ENCODE data around the gene CAPN10. TPM values are rescaled to one million over a fixed set of nuclear protein-coding genes. Genes with fewer than 3 reads are reported as not detected.

The CAPN10 gene
- total and polyA plus RNA-seq, 5 donors = 21.2 to 44.3 (median 36.9) TPM

DNA sequence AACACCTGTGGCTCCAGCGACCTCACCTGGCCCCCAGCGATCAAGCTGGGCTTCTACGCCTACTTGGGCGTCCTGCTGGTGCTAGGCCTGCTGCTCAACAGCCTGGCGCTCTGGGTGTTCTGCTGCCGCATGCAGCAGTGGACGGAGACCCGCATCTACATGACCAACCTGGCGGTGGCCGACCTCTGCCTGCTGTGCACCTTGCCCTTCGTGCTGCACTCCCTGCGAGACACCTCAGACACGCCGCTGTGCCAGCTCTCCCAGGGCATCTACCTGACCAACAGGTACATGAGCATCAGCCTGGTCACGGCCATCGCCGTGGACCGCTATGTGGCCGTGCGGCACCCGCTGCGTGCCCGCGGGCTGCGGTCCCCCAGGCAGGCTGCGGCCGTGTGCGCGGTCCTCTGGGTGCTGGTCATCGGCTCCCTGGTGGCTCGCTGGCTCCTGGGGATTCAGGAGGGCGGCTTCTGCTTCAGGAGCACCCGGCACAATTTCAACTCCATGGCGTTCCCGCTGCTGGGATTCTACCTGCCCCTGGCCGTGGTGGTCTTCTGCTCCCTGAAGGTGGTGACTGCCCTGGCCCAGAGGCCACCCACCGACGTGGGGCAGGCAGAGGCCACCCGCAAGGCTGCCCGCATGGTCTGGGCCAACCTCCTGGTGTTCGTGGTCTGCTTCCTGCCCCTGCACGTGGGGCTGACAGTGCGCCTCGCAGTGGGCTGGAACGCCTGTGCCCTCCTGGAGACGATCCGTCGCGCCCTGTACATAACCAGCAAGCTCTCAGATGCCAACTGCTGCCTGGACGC lies 43.6 kb downstream of the CAPN10 start:
- 93% methylated on average over 50 of the region's 50 CpGs for WGBS

DNA sequence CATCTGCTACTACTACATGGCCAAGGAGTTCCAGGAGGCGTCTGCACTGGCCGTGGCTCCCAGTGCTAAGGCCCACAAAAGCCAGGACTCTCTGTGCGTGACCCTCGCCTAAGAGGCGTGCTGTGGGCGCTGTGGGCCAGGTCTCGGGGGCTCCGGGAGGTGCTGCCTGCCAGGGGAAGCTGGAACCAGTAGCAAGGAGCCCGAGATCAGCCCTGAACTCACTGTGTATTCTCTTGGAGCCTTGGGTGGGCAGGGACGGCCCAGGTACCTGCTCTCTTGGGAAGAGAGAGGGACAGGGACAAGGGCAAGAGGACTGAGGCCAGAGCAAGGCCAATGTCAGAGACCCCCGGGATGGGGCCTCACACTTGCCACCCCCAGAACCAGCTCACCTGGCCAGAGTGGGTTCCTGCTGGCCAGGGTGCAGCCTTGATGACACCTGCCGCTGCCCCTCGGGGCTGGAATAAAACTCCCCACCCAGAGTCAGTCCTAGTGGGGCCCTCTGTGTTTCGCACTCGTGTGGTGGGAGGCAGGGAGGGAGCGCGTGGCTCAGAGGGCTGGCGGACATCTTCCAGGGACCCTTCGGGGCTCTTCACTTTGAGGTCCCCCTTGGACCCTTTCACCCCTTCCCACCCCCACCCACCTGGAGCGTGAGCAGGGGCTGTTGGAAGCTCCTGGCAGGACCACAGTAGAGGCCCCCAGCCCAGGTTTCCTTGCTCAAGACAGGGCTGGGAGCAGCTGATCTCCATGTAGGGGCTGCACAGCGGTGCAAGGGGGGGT lies 44.4 kb downstream of the CAPN10 start:
- Histone ChIP-seq H3K4me1 (ENCODE audit: control insufficient read depth, insufficient read depth, low read length) (no peaks in the 10 kb centered on the region), H3K27me3 (ENCODE audit: control insufficient read depth, insufficient read depth) (no peaks in the 10 kb centered on the region), H3K9me3 (ENCODE audit: control insufficient read depth, low read length) (no peaks in the 10 kb centered on the region), H3K4me3 (ENCODE audit: low read length) (no peak overlapping the region), H3K27ac (ENCODE audit: low read length) (no peak overlapping the region)
- intact Hi-C loops (cut with DNase I) = no loop called here
- DNase-seq = peak in 1 of 3 donors; percentile 37
- no peak for ATAC-seq
- 93% methylated on average over 21 of the region's 21 CpGs for WGBS

More for the DNA sequence above, 43.6 kb downstream of the CAPN10 start:
- Histone ChIP-seq H3K27ac (ENCODE audit: low read length) (no peak overlapping the region), H3K4me3 (ENCODE audit: low read length) (no peak overlapping the region), H3K9me3 (ENCODE audit: control insufficient read depth, low read length) (no peaks in the 10 kb centered on the region), H3K4me1 (ENCODE audit: control insufficient read depth, insufficient read depth, low read length) (no peaks in the 10 kb centered on the region), H3K27me3 (ENCODE audit: control insufficient read depth, insufficient read depth) (no peaks in the 10 kb centered on the region)
- ATAC-seq = no peak
- intact Hi-C loops (cut with DNase I) = no loop called here
- DNase-seq = peak in 1 of 3 donors; percentile 30

DNA sequence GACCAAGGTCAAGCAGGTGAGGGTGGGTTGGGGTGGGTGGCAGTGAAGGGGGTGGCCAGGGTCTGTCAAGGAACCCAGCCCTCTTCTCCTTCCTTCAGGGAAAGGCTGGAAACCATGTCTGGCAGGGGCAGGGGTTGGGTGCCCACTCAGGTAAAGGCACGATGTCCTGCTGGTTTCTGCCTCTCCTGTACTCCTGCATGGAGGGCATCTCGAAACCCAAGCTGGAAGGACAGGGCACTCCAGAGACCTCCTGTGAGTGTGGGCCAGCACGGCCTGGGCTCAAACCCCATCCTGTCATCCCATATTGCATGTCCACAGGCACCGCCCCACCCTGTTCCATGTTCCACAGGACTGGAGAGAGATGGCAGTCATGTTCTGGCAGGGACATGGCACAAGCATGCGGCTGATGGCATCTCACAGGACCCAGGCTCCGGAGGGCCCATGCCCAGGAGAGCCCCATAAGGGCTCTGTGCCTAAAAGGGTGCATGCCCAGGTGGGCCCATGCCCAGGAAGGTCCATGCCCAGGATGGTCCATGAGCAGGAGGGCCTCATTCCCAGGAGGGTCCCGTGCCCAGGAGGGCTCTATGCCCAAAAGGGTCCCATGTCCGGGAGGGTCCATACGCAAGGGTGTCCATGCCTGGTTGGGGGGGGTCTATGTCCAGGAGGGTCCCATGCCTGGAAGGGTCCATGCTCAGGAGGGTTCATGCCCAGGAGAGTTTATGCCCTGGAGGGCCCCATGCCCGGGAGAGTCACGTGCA lies 45.2 kb downstream of the CAPN10 start:
- intact Hi-C loops (cut with DNase I) = no loop called here
- Histone ChIP-seq H3K27ac (ENCODE audit: low read length) (no peak overlapping the region), H3K27me3 (ENCODE audit: control insufficient read depth, insufficient read depth) (no peaks in the 10 kb centered on the region), H3K4me1 (ENCODE audit: control insufficient read depth, insufficient read depth, low read length) (no peaks in the 10 kb centered on the region), H3K9me3 (ENCODE audit: control insufficient read depth, low read length) (no peaks in the 10 kb centered on the region), H3K4me3 (ENCODE audit: low read length) (no peak overlapping the region)
- DNase-seq = peak in 1 of 3 donors; percentile 14
- peak in 1 of 2 donors; percentile 5 for ATAC-seq
- 83% methylated on average over 11 of the region's 11 CpGs for WGBS

DNA sequence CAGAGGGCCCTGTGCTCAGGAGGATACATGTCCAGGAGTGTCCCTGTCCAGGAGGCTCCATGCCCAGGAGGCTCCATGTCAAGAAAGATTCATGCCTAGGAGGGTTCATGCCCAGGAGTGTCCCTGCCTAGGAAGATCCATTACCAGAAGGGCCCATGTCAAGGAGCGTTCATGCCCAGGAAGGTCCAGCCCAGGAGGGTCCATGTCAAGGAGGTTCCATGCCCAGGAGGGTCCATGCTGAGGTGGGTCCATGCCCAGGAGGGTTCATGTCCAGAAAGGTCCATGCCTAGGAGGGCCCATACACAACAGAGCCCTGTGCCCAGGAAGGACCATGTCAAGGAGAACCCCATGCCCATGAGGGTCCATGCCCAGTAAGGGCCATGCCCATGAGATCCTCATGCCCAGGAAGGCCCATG lies 45.8 kb downstream of the CAPN10 start:
- H3K27ac ChIP-seq (ENCODE audit: low read length) = no peak overlapping the region
- DNase-seq (no peak), ATAC-seq (no peak)
- intact Hi-C loops (cut with DNase I) = no loop called here
- no peaks in the 10 kb centered on the region for H3K9me3 ChIP-seq (ENCODE audit: control insufficient read depth, low read length)
- 93% methylated on average over 1 of the region's 1 CpG for WGBS
- no peaks in the 10 kb centered on the region for H3K27me3 ChIP-seq (ENCODE audit: control insufficient read depth, insufficient read depth)
- H3K4me1 ChIP-seq (ENCODE audit: control insufficient read depth, insufficient read depth, low read length) = no peaks in the 10 kb centered on the region
- no peak overlapping the region for H3K4me3 ChIP-seq (ENCODE audit: low read length)

DNA sequence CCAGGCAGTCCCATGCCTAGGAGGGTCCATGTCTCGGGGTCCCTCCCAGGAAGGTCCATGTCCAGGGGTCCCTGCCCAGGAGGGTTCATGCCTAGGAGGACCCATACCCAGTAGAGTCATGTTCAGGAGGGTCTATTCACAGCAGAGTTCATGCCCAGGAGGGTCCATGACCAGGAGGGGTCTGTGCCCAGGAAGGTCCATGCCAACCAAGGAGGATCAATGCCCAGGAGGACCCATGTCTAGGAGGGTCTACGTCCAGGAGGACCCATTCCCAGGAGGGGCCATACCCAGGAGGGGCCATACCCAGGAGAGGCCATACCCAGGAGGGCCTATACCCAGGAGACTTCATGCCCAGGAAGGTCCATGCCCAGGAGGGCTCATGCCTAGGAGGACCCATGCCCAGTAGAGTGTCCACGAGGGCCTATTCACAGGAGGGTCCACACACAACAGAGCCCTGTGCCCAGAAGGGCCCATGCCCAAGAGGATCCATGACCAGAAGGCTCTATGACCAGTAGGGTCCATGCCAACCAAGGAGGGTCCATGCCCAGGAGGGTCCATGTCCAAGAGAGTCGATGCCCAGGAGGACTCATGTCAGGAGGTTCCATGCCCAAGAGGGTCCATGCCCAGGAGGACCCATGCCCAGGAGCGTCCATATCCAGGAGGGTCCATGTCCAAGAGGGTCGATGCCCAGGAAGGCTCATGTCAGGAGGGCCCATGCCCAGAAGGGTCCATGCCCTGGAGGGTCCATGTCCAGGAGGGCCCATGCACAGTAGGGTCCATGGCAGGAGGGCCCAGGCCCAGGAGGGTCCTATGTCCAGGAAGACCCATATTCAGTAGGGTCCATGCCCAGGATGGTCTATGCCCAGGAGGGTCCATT lies 48.8 kb downstream of the CAPN10 start:
- DNase-seq = no peak
- Histone ChIP-seq H3K9me3 (ENCODE audit: control insufficient read depth, low read length) (no peaks in the 10 kb centered on the region), H3K27ac (ENCODE audit: low read length) (no peak overlapping the region), H3K4me1 (ENCODE audit: control insufficient read depth, insufficient read depth, low read length) (no peaks in the 10 kb centered on the region), H3K4me3 (ENCODE audit: low read length) (no peak overlapping the region), H3K27me3 (ENCODE audit: control insufficient read depth, insufficient read depth) (no peaks in the 10 kb centered on the region)
- 76% methylated on average over 6 of the region's 6 CpGs for WGBS
- ATAC-seq = peak in 1 of 2 donors; percentile 8
- intact Hi-C loops (cut with DNase I) = no loop called here

DNA sequence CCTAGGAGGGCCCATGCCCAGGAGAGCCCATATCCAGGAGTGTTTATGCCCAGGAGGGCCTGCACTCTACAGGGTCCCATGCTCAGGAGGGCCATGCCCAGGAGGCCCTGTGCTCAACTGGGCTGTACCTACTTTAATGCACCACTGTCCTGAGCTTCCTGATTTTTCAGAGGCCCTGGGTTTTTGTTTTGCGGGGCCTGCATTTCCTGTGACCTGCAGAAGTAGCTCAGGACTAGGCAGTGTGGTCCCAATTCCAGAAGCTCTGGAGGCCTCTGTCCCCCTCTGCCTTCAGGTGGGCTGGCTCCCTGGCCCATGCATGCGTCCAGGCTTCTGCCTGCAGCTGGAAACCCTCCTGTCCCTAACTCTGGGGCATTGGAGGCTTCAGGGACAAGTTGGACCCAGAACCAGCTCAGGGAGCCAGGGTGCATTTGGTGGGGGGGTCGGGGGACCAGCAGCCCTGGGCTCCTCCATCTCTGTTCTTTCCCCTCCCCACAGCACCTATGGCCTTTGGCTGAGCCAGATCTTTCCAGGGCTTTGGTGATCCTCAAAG lies 49.5 kb downstream of the CAPN10 start:
- Histone ChIP-seq H3K27me3 (ENCODE audit: control insufficient read depth, insufficient read depth) (no peaks in the 10 kb centered on the region), H3K4me3 (ENCODE audit: low read length) (no peak overlapping the region), H3K4me1 (ENCODE audit: control insufficient read depth, insufficient read depth, low read length) (no peaks in the 10 kb centered on the region), H3K9me3 (ENCODE audit: control insufficient read depth, low read length) (no peaks in the 10 kb centered on the region), H3K27ac (ENCODE audit: low read length) (no peak overlapping the region)
- ATAC-seq (no peak), DNase-seq (peak in 1 of 3 donors; percentile 37)
- WGBS = 67% methylated on average over 3 of the region's 3 CpGs
- intact Hi-C loops (cut with DNase I) = no loop called here

DNA sequence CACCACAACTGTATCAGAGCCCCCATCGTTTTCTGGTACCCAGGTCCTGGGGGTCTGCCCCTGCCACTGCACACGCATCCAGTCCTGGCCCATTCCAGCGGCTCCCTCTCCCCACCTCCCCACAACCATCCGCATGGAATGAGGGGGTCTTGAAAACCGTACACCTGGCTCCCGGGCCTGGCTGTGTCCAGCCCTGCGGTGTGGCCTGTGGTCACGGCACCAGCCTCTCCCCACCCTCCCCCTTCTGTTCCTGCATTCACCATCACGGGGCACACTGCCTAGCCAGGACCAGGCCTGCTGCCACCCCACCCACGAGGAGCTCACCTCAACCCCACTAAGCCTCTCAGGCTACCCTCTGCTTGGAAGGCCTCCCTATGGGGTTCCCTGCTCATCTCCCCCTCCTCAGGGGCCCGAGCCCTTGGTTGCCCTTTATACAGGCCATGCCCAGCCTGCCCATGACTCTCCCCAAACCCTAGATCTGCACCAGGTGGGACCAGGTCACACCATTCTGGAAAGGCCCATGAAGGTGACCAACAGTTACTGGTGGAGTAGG lies 50.1 kb downstream of the CAPN10 start:
- intact Hi-C loops (cut with DNase I) = no loop called here
- no peak overlapping the region for H3K4me3 ChIP-seq (ENCODE audit: low read length)
- H3K27ac ChIP-seq (ENCODE audit: low read length) = no peak overlapping the region
- H3K9me3 ChIP-seq (ENCODE audit: control insufficient read depth, low read length) = no peaks in the 10 kb centered on the region
- ATAC-seq (no peak), DNase-seq (peak in 1 of 3 donors; percentile 40)
- H3K4me1 ChIP-seq (ENCODE audit: control insufficient read depth, insufficient read depth, low read length) = no peaks in the 10 kb centered on the region
- WGBS = 78% methylated on average over 11 of the region's 11 CpGs
- no peaks in the 10 kb centered on the region for H3K27me3 ChIP-seq (ENCODE audit: control insufficient read depth, insufficient read depth)

DNA sequence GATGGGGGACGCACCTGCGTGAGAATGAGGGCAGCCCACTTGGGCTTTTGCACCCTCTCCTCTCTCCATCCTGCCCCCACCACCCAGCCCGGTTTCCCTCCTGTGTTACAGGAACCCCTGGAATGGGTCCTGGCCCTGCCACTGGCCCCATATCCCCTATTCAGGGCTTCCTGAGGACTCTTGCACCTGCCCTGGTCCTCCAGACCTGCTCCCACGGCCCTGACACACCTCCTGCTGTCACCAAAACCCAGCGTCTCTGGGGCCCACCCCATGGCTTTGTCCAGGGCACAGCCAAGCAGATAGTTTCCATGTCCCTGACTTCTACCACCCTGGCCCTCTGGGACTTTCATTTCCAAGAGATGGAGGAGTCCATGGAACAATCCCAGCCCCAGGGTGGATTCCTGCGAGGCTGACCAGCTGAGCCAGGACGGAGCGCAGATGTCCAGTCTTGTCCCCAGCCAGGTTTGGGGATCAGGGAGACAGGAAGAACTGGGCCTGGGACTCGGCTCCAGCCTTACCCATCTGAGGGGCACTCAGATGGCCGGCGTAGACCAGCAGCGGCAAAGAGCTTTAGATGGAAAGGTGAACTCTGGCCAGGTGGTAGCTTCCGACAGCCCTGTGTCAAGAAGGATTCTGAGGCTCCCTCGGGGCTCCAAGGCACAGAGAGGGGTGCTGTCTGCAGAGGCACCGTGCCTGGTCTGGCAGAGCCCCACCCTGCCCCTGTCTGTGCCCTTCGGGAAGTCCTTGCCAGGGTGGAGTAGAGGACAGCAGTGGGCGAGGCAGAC lies 50.8 kb downstream of the CAPN10 start:
- no peak for ATAC-seq
- DNase-seq = peak in 1 of 3 donors; percentile 28
- intact Hi-C loops (cut with DNase I) = no loop called here
- Histone ChIP-seq H3K4me1 (ENCODE audit: control insufficient read depth, insufficient read depth, low read length) (no peaks in the 10 kb centered on the region), H3K27ac (ENCODE audit: low read length) (no peak overlapping the region), H3K4me3 (ENCODE audit: low read length) (no peak overlapping the region), H3K9me3 (ENCODE audit: control insufficient read depth, low read length) (no peaks in the 10 kb centered on the region), H3K27me3 (ENCODE audit: control insufficient read depth, insufficient read depth) (no peaks in the 10 kb centered on the region)
- WGBS = 83% methylated on average over 17 of the region's 17 CpGs

DNA sequence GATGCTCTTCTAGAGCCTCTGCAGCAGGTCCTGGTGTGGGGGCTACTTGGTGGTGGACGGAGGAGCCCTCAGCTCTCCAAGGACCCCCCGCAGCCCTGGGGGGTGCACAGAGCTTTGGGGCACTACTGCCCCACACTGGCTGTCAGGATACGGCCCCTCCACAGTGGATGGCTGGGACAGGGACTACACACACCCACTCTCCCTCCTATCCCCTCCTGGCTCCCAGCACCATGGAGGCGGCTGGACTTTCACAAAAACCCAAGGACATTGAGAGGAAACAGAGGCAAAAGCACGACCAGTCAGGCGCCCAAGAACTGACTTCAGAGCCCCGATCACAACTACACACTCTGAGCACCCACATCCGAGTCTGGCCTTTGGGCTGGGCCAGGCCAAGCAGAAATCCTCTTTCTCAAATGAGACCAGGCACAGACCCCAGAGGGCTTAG lies 51.4 kb downstream of the CAPN10 start:
- WGBS = 77% methylated on average over 8 of the region's 8 CpGs
- Histone ChIP-seq H3K27ac (ENCODE audit: low read length) (no peak overlapping the region), H3K4me1 (ENCODE audit: control insufficient read depth, insufficient read depth, low read length) (no peaks in the 10 kb centered on the region), H3K4me3 (ENCODE audit: low read length) (no peak overlapping the region), H3K27me3 (ENCODE audit: control insufficient read depth, insufficient read depth) (no peaks in the 10 kb centered on the region), H3K9me3 (ENCODE audit: control insufficient read depth, low read length) (no peaks in the 10 kb centered on the region)
- intact Hi-C loops (cut with DNase I) = no loop called here
- no peak for ATAC-seq
- no peak for DNase-seq

Measured in right cardiac atrium (tissue), 5 donors.